Body of pancreas (tissue), 4 donors: ENCODE measurements around the gene PBX2.

ENCODE experiments used
- CTCF ChIP-seq, 7 experiments: fragments of 450-650 bp in 4 of 7; fragments of 200-600 bp in 3 of 7; sonication (generic) in 3 of 7; IDR thresholded peaks; one replicate each; pipeline ENCODE4 v1.5.1; 2016 to 2019; ENCODE audit warnings: antibody characterized with exemption in 7 of 7
- POLR2A ChIP-seq, 3 donors: fragments of 450-650 bp; IDR thresholded peaks; one replicate each; pipeline ENCODE4 v1.6.1; 2016; ENCODE audit warnings: antibody characterized with exemption in 3 of 3, mild to moderate bottlenecking in 2 of 3

GRCh38 chr6:32167761-32168262, 22.2 kb downstream of the PBX2 start:
- TF ChIP-seq CTCF (IDR thresholded peaks at IDR 0.05) (no peak), POLR2A (IDR thresholded peaks at IDR 0.05) (no peak)
